Measurements from ENCODE around the gene TBCD.
"Not testable (repeated sequence)": the region's sequence is repeated elsewhere in the genome, so short reads cannot be mapped to it uniquely, and the experiment has no call there.

Gene TBCD

DNA sequence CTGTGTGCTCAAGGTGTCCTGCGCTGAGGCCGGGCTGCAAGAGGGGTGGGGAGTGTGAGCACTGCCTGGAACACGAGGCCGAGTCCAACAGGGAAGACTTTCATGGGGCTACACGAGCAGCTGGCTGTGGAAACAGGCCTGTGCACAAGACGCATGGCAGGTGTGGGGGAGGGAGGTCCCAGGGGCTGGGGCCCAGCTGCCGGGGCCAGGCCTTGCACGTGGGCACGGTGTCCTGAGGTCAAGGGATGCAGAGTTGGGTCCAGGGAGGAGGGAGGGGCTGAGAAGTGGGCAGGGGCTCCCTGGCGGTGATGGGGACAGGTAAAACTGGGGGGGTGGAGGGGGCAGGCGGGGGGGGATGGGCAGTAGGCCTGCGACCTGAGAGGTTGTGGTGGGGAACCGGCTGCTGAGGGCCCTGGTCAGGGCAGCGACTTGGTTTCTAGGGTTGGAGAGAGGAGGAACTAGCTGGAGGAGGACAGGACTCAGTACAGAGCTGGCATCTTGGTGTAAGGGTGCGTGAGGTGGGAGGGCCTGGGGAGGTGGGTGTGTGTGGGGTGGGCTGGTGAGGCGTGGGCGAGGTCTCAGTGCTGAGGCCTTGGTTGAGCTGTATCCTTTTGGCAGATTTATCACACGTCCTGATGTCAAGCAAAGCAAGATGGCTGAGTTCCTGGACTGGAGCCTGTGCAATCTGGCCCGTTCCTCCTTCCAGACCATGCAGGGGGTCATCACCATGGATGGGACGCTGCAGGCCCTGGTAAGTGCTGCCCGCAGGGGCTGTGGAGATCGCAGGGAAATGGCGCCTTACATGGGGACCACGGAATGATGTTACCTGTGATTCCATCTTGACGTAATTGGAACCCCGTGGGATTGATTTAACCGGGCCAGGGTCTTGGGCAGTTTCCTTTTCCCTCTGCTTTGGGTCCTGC lies 29.4 kb downstream of the TBCD start:
- TF ChIP-seq, protein P1, sequence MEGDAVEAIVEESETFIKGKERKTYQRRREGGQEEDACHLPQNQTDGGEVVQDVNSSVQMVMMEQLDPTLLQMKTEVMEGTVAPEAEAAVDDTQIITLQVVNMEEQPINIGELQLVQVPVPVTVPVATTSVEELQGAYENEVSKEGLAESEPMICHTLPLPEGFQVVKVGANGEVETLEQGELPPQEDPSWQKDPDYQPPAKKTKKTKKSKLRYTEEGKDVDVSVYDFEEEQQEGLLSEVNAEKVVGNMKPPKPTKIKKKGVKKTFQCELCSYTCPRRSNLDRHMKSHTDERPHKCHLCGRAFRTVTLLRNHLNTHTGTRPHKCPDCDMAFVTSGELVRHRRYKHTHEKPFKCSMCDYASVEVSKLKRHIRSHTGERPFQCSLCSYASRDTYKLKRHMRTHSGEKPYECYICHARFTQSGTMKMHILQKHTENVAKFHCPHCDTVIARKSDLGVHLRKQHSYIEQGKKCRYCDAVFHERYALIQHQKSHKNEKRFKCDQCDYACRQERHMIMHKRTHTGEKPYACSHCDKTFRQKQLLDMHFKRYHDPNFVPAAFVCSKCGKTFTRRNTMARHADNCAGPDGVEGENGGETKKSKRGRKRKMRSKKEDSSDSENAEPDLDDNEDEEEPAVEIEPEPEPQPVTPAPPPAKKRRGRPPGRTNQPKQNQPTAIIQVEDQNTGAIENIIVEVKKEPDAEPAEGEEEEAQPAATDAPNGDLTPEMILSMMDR (IDR thresholded peaks at IDR 0.05; ENCODE audit: low read depth, low read length, missing control alignments) = no peak
- DNase-seq (ENCODE audit: low read depth) = no peak
- no peak overlapping the region for H3K4me3 ChIP-seq (ENCODE audit: low read depth, low read length)

DNA sequence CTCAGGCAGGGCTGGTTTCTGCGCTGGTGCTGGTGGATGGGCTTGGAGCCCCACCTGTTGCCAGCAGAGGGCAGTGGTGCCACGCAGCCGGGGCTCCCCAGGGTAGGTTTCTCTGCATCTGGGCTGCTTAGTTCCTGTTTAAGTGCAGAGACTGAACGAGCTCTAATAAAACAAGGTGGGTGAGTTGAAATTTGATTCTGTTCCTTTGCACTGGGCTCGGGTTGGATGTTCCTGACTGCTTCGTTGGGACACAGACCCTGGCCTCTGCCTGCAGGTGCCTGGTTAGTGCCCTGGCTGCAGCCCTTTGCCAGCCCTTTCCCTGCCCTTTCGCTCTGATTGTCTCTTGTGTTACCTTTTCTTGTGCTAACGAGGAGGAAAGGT lies 30.0 kb downstream of the TBCD start:
- H3K4me3 ChIP-seq (ENCODE audit: low read depth, low read length) = no peak overlapping the region
- peak; percentile 37 for DNase-seq (ENCODE audit: low read depth)
- TF ChIP-seq, protein P1 (IDR thresholded peaks at IDR 0.05; ENCODE audit: low read depth, low read length, missing control alignments) = peak; percentile 99

DNA sequence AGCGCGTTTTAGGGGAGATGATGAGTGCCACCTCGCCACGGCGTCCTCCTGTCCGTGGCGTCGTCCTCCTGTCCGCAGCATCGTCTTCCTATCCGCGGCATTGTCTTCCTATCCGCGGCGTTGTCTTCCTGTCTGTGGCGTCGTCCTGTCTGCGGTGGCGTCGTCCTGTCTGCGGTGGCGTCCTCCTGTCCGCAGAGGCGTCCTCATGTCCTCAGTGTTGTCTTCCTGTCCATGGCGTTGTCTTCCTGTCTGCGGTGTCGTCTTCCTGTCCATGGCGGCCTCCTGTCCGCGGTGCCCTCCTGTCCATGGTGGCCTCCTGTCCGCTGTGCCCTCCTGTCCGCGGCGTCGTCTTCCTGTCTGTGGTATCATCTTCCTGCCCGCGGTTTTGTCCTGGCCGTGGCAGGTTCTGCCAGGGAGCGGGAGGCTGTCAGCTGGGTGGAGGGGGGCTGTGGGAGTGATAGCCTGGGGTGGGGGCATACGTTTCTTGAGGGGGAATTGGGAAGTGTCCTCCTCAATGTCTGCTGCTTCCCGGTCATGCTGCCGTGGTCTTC lies 30.9 kb downstream of the TBCD start:
- H3K4me3 ChIP-seq (ENCODE audit: low read depth, low read length) = no peak overlapping the region
- TF ChIP-seq, protein P1 (IDR thresholded peaks at IDR 0.05; ENCODE audit: low read depth, low read length, missing control alignments) = no peak
- DNase-seq (ENCODE audit: low read depth) = no peak

DNA sequence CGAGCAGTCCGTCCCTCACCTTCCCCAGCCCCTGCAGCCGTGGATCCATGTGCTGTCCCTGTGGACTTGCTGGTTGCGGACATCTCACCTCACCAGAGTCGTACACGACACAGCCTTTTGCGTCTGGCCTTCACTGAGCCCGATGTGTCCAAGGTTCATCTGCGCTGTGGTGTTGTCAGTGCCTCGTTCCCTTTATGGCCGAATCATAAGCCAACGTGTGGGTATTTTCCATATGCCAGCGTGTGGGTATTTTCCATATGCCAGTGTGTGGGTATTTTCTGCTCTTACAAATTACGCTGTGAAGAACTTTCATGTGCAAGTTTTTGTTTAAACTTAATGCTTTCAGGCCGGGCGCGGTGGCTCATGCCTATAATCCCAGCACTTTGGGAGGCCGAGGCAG lies 31.6 kb downstream of the TBCD start:
- TF ChIP-seq, protein P1 (IDR thresholded peaks at IDR 0.05; ENCODE audit: low read depth, low read length, missing control alignments) = no peak
- no peak for DNase-seq (ENCODE audit: low read depth)
- no peak overlapping the region for H3K4me3 ChIP-seq (ENCODE audit: low read depth, low read length)

DNA sequence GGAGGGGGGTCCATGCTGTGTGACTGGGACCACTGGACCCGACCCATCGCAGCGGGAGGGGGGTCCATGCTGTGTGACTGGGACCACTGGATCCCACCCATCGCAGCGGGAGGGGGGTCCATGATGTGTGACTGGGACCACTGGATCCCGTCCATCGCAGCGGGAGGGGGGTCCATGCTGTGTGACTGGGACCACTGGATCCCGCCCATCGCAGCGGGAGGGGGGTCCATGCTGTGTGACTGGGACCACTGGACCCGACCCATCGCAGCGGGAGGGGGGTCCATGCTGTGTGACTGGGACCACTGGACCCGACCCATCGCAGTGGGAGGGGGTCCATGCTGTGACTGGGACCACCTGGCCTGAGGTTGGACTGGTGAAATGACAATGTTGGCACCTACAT lies 33.7 kb downstream of the TBCD start:
- DNase-seq (ENCODE audit: low read depth); H3K4me3 ChIP-seq (ENCODE audit: low read depth, low read length): not testable (repeated sequence)

DNA sequence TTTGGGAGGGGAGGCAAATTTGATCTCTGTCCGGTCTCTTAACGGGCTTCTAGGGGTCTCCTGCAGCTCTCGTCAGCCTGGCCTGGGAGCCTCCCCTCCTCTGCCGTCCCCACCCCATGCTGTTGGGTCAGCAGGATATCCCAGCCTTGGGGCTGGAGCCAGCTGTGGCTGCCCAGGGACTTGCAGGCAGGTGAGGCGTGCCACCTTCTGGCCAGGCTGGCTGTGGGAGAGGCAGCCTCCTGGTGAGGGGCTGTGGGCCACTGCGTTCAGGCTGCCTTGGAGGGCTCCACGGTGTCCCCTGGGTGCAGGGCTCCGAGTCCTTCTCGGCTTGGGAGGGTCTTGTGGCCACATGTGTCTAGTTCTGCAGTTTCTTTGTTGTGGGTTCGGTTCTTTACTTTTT lies 34.6 kb downstream of the TBCD start:
- TF ChIP-seq, protein P1 (IDR thresholded peaks at IDR 0.05; ENCODE audit: low read depth, low read length, missing control alignments) = peak; percentile 5
- DNase-seq (ENCODE audit: low read depth) = no peak
- H3K4me3 ChIP-seq (ENCODE audit: low read depth, low read length) = no peak overlapping the region

DNA sequence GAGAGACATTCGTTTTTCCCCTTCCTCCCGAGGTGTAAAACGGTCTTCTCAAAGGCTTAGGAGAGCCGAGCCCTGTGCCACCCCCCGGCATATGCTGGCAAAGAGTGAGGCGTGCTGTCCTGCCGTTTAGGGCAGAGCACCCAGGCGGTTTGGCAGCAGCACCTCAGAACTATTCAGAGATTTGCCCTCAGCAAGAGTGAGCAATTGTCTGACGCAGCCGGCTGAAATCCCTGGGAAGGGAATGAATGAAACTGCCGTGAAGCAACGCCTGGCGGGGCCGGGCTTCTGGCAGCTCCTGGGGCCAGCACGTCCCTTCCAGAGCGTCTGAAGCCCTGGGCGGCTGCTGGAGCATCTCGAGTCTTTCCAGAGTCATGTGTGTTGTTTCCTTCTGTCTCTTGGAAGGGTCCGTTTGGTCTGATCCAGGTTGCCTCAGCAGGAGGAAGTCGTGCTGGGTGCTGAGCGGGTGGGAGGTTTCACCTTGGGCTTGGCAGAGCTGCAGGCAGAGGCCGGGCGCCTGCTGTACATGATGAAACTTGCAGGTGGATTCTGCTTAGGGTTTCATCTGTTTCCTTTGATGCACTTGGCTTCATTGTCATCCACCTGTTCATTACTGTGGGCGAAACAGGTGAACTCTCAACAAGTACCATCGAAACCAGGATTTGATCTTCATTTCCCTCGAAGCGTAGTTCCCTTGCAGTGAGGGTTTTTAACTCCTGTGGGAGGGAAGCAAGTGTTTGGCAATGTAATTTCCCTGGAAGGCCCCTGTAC lies 35.4 kb downstream of the TBCD start:
- TF ChIP-seq, protein P1 (IDR thresholded peaks at IDR 0.05; ENCODE audit: low read depth, low read length, missing control alignments) = no peak
- no peak overlapping the region for H3K4me3 ChIP-seq (ENCODE audit: low read depth, low read length)
- no peak for DNase-seq (ENCODE audit: low read depth)

Measured in GM12864 (cell line).